DMS79 (cell line): ENCODE results near the gene GPBP1.
"Not testable (repeated sequence)": the region's sequence is repeated elsewhere in the genome, so short reads cannot be mapped to it uniquely, and the experiment has no call there.

ENCODE experiments used
- DNase-seq: peaks from one replicate; lab custom pipeline; 2025; lab: John Stamatoyannopoulos, UW

The GPBP1 gene

DNA sequence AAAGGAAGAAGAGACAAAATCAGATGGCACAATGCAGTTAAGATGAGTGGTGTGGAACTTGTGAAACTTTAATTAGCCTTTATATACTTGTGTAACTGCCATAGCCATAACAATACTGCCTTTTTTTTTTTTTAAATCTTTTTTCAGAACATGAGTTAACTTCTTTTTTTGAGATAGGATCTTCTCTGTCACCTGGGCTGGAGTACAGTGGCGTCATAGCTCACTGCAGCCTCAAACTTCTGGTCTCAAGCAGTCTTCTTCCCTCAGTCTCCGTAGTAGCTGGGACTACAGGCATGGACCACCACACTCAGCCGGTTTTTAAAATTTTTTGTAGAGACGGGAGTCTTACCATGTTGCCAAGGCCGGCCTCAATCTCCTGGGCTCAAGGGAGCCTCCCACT lies 37.2 kb downstream of the GPBP1 start:
- no peak for DNase-seq

DNA sequence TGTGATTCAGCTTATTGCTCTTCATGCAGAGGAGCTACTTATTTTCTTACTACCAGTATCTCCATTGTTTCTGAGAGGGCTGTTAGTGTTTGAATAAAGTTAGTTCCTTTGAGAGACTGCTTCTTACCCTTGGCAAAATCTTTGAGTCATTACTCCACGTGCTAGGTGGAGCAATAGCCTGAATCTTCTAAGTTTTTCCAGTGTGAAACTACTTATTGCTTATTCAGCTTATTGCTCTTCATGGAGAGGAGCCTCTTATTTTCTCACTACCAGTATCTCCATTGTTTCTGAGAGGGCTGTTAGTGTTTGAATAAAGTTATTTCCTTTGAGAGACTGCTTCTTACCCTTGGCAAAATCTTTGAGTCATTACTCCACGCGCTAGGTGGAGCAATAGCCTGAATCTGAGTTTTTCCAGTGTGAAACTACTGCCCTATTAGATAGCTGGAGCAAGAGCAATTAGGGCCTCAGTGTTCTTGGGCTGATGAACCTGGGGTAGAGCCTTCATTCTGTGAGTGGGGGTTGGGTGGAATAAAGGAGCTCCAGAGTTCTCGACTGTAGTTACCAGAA lies 41.9 kb downstream of the GPBP1 start:
- DNase-seq, result no peak

DNA sequence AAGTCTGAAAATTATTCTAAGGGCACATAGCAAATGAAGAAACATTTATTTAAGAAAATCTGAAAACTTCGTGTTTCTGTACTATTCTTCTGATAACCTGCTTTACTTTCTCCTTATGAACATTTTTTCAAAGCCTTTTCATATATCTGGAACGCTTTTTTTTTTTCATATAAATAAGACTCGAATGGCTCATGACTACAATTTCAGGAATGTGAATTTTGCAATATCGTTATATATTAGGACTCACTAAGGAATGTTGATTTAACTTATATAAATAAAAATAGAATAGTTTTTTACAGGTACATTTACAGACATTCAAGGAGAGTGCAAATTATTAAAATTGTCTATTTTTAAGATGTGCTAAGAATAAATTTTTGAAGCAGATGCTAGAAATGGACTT lies 42.9 kb downstream of the GPBP1 start:
- DNase-seq, result no peak

DNA sequence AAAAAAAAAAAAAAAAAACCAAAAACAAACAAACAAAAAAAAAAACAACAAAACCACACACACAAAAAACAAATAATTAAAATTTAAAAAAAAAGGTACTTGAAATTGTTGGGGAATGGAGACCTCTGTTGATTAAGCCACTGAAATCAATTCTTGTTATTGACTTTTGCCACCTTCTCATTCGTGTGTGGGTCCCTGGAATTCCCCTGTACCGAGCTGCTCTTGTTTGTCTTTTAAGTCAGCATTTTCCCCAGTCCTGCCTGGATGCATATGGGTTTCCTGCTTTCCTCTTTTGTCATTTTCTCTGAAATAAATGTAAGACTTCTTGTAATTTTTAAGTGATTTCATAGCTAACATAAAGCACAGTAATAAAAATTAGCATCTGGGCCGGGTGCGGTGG lies 45.5 kb downstream of the GPBP1 start:
- DNase-seq, result no peak

DNA sequence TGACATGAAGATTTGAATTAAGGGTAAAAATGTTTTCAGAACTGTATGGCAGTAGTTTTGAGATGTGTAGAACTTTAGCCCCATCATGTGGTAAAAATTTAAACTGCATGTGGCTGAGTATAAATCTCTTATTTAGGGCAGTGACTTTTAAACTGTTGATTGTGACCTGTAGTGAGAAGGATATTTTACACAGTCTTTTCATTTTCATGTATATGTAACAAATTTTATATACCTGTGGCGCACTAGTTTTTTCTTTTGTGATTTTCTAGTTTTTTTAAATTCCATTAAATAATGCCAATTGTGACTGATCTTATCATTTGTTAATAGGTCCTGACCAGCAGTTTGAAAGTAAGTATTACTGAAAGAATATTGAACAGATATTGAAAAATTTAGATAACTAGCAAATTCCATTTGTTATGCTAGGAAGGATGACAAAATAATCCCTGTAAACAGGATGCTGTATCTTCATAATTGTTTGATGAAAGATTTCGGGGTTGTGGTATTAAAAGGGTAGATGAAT lies 47.2 kb downstream of the GPBP1 start:
- no peak for DNase-seq

DNA sequence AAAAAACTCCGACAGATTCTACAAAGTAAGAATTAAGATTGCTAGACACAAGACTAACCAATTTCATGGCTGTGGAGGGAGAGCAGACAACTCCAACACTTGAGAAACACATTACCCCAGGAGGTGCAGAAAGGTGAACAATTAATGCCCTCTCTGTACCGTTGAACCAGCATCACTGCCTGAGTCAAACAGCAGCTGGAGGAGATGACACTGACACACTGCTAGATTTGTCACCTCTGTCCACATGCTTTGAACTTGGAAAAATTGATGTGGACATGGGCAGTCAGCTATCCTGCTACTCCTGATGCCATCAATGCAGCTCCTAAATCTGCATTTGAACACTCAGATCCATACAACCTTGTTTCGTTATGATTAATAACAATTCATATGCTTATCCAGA lies 51.7 kb downstream of the GPBP1 start:
- DNase-seq, result no peak

DNA sequence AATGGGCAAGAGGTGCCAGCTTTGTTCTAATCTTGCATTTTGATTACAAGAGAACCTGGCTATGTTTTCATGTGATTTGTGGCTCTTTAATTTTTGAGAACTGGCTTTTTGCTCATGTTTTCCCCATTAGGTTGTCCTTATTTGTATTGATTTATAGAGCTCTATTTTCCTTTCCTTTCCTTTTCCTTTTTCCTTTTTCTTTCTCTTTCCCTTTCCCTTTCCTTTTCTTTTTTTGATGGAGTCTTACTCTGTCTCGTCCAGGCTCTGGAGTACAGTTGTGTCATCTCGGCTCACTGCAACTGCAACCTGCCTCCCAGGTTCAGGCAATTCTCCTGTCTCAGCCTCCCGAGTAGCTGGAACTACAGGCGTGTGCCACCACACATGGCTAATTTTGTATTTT lies 55.5 kb downstream of the GPBP1 start:
- DNase-seq, result no peak

DNA sequence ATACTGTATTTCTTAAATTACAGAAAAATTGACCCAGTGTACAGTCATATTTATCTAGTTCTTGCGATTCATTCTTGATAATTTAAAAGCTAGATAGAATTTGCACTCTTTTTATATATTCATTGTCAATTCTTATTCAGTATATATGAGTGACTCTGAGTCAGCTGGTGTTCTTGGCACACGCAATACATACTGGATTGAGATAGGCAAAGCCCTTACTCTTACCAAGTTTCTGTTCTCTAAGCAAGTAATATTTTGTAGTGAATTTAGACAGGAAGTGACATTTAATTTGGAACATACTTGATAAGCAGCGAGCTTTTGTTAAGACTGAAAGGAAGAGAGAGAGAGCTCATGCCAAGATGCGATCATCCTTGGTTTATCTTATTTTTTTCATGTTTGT lies 57.7 kb downstream of the GPBP1 start:
- no peak for DNase-seq

DNA sequence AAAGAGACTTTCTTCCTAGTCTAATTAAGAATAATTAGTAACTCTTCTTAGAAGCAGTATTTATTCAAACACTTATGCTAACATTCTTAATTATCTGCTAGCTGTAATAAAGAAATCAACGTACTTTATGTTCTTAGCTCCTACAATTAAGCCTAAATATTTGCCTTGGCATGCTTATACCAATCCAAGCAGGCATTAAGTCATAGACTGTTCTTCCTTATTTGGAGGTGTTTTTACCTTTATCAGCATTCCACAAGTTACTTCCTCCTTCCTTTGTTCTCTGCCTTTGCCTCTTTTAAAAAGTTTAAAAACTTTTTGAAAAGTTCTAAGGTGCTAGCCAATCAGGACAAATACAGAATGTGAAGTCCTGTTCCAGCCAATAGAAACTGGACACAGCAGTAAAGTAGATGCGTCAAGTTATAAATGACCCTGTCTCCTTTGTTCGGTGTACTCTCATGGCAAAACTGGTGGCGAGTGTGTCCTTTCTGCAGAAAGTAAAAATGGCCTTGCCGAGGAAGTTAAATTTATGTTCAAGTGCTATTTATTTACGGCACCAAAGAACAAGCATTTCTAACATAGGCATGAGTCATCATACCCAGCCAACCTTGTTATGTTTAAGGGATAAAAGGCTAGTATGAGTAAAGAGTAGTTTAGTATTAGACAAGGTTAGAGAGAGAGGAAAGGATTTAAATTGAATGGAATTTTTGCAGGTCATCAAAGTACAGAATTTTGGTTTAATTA lies 58.6 kb downstream of the GPBP1 start:
- no peak for DNase-seq

DNA sequence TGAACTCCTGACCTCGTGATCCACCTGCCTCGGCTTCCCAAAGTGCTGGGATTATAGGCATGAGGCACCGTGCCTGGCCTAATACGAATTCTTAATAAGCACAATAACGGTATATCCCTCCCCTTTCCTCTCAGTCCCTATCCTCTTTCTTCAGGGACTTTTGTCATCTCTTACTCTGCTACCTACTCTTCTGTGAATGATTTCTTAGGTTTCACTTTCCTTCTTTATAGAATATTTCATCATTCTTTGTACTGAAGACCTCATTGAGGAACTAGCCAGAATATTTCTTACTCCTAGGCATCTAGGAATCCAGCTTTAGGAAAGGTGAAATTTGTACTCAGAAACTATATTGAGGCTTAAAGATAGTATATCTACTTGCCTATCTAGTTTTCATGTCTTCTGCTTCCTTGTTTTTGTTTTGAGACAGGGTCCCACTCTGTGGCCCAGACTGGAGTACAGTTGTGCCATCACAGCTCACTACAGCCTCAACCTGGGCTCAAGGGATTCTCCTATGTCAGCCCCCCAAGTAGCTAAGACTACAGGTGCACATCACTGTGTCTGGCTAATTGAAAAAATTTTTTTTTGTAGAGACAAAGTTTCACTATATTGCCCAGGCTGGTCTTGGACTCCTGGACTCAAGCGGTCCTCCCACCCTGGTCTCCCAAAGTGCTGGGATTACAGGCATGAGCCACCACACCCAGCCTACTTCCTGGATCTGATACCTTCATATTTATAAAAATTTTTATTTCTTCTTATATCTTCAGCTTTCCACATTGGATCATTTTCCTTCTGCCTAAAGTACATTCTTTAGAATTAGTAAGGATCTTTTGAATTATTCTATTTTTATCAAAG lies 69.7 kb downstream of the GPBP1 start:
- DNase-seq, result no peak

DNA sequence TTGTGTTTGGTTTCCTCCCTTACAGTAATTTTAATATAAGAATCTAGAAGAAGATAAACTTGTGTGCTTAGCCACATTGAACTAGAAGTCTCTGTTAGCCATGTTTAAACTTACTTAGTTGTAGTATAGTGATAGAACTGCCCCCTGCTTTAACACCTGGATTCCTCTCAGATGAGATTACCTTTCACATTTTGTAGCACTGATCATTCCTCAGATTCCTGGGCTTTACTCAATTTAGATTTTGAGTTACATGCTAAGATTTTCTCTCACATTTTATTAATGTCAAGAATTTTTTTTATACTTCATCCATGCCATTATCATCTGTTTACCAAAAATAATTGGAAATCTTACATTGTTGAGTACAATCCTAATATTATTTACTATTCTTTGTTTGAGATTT lies 70.5 kb downstream of the GPBP1 start:
- no peak for DNase-seq

DNA sequence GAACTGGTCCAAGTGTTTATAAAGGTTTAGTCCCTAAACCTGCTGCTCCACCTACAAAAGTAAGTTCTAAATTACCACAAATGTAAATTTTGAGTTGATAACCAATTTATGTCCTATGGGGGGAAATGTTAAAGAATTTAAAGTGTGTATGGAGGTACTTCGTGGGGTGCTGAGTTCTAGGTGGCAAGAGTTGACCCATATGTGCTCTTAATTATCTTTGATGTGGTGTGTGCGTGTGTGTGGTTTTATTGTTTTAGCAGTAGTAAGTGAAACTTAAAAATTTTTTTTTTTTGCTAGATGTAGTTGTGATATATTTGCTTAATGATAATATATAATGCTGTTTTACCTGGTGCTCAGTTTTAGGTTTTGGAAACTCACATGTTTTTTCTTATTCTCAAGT lies 72.6 kb downstream of the GPBP1 start:
- DNase-seq, result no peak

DNA sequence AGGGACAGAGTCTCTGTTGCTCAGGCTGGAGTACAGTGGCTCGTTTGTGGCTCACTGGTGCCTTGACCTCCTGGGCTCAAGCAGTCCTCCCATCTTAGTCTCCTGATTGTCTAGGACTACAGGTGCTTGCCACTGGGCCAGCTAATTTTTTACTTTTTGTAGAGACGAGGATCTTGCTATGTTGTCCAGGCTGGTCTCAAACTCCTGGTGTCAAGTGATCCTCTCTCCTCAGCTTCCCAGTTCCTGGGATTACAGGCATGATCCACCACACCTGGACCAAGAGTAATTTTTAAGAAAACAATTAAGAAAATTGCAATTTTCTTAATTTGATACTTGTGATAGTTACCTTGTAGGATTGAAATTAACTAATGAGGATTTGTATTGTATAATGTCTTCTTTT lies 73.9 kb downstream of the GPBP1 start:
- no peak for DNase-seq

DNA sequence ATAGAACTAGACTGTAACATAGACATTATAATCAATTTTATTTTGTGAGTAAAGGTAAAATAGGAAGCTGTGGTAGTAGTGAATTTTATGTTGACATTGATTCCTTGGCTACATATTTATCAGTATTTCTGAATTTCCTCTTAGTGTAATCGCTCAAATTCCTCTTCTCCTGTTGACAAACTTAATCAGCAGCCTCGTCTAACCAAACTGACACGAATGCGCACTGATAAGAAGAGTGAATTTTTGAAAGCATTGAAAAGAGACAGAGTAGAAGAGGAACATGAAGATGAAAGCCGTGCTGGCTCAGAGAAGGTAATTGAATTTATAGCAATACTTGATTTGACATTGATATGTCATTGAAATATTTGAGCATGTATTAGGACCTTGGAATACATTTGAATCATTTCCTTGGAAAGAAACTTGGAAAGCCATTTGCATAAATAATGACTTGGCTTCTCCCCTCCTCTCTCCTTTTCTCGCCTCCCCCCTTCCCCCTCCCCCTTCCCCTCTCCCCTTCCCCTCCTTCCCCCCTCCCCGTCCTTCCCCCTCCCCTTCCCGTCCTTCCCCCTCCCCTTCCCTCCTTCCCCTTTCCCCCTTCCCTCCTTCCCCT lies 75.5 kb downstream of the GPBP1 start:
- no peak for DNase-seq

DNA sequence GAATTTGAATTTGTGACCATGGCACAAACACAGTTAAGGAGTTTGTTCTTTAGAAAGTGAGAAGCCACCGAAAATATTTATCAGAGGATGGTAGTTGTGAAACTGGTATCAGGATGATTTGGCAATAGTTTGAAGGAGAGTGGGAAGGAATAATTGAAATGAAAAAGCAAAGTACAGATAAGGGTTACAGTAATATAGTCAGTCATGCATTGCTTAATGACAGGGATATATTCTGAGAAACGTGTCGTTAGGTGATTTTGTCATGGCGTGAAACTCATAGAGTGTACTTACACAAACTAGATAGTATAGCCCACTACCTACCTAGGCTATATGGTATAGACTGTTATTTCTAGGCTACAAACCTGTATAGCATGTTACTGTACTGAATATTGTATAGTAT lies 84.2 kb downstream of the GPBP1 start:
- no peak for DNase-seq

DNA sequence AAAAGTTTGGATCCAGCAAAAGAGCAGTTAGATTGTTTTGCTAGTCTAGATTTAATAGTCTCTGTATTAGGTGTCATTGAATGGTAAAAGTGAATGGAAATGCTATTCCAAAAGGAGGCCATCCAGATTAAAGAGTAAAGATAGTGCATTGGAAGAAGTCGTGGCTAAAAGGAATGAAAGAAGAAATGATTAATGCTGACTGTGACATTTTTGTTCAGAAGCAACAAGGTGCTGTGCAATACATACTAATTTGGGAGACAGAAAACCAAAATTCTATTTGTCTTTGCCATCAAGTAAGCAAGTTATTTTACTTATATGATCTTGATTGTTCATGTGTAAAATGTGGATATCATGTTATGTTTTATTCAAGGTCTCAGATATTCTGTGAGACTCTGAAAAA lies 85.1 kb downstream of the GPBP1 start:
- no peak for DNase-seq

DNA sequence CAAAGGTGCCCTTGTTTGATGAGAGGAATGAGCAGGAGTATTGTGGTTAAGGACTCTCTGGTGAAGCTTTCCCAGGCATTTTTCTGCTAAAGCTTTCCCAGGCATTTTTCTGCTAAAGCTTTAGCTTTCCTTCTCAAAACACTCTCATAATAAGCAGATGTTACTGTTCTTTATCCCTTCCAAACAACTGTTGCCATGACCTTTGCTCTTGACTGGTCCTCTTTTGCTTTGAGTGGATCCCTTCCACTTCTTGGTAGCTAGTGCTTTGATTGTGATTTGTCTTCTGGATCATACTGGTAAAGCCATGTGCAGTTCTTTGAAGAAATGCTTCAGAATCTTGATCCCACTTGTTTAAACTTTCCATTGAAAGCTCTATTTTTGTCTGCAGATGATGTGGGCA lies 85.8 kb downstream of the GPBP1 start:
- DNase-seq, result no peak

DNA sequence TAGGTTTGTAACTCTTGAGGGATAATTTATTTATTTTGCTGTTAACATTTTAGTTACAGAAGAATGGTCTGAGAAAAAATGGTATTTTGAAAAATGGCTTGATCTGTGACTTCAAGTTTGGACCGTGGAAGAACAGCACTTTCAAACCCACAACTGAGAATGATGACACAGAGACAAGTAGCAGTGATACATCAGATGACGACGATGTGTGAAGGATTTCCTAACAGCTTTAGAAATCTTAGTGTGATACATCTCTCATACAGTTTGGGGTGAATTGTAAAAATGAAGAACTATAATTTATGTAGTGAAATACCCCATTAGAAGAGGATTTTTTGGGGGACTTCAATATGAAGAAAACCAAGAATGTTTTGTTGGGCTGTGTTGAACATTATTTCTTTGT lies 88.7 kb downstream of the GPBP1 start:
- no peak for DNase-seq

DNA sequence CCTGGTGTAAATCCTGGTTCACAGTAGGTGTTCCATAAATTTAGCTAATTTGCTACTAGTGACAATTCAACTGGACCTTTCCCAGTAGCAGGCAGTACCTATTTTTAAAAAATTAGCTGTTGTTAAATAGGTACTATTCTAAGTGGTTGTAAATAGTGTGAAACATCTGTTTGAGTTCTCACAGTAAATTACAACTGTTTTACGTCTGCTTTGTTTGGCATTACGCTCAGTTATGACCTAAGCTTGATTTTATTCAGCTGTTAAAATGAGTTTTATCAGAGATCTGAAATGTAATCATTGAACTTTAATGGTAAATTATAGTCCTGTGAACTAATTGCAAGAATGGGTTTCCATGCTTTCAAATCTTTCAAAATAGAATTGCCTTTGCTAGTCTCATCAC lies 93.9 kb downstream of the GPBP1 start:
- no peak for DNase-seq

DNA sequence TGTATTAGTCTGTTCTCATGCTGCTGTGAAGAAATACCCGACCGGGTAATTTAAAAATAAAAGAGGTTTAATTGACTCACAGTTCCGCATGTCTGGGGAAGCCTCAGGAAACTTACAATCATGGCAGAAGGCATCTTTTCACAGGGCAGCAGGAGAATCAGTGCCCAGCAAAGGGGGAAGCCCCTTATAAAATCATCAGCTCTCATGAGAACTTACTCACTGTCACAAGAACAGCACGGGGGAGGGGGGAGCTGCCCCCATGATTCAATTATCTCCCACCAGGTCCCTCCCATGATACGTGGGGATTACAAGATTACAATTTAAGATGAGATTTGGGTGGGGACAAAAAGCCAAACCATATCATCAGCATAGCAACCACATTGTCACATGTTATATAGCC lies 102.5 kb downstream of the GPBP1 start:
- DNase-seq, result no peak

DNA sequence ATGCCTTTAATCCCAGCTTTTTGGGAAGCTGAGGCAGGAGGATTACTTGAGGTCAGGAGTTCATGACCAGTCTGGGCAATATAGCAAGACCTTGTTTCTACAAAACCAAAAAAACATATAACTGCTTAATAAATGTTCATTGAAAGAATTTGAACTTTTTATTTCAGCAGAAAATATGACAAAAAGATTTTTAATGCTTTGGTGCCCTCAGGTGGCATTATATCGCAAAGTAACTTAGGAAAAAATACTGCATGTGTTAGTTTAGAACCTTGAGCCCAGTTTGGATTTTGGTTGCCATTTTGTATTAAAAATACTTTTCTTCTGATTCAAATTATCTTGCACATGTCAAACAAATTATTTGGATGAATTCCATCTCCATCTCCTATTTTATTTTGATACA lies 103.2 kb downstream of the GPBP1 start:
- no peak for DNase-seq

DNA sequence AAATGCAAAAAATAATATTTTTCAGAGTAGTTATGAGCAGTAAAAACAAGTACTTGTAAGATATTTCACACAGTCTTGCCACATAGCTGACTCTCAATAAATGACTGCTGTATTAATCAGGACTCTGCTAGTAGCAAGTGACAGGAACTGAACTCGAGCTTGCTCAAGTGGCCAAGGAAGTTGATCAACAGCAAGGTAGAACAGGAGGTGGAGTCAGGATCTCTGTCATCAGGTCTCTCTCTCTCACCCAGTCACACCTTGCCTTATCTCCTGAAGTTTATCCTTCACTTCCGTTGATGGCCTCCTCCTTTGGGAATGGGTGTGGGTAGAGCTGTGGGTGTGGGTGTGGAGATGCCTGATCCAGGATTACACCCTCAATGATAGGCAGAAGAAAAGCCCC lies 107.0 kb downstream of the GPBP1 start:
- DNase-seq, result no peak

DNA sequence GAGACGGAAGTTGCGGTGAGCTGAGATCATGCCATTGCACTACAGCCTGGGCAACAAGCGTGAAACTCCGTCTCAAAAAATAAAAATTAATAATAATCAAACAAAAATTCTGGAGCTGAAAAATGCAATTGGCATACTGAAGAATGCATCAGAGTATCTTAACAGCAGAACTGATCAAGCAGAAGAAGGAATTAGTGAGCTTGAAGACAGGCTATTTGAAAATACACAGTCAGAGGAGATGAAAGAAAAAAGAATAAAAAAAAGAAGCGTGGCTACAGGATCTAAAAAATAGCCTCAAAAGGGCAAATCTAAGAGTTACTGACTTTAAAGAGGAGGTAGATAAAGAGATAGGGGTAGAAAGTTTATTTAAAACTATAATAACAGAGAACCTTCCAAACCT lies 111.2 kb downstream of the GPBP1 start:
- not testable (repeated sequence) for DNase-seq
